Measurements from ENCODE around the gene BTBD9.

- TF ChIP-seq POLR2A (IDR thresholded peaks at IDR 0.05): no peak
- TF ChIP-seq, protein P1, sequence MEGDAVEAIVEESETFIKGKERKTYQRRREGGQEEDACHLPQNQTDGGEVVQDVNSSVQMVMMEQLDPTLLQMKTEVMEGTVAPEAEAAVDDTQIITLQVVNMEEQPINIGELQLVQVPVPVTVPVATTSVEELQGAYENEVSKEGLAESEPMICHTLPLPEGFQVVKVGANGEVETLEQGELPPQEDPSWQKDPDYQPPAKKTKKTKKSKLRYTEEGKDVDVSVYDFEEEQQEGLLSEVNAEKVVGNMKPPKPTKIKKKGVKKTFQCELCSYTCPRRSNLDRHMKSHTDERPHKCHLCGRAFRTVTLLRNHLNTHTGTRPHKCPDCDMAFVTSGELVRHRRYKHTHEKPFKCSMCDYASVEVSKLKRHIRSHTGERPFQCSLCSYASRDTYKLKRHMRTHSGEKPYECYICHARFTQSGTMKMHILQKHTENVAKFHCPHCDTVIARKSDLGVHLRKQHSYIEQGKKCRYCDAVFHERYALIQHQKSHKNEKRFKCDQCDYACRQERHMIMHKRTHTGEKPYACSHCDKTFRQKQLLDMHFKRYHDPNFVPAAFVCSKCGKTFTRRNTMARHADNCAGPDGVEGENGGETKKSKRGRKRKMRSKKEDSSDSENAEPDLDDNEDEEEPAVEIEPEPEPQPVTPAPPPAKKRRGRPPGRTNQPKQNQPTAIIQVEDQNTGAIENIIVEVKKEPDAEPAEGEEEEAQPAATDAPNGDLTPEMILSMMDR (IDR thresholded peaks at IDR 0.05): no peak
Observed at GRCh38 chr6:38651121-38651784, 11.5 kb upstream of the BTBD9 start.

All from lower leg skin (tissue), 3 donors.